ENCODE results near the gene UCP3. TPM values are rescaled to one million over a fixed set of nuclear protein-coding genes. Genes with fewer than 3 reads are reported as not detected.

UCP3 gene
- total and polyA plus RNA-seq, 10 of the 15 experiments (the other 5 are each of a cell fraction or from before 2014, with no cell fraction given), result 0.02 to 1.9 (median 0.94) TPM

DNA sequence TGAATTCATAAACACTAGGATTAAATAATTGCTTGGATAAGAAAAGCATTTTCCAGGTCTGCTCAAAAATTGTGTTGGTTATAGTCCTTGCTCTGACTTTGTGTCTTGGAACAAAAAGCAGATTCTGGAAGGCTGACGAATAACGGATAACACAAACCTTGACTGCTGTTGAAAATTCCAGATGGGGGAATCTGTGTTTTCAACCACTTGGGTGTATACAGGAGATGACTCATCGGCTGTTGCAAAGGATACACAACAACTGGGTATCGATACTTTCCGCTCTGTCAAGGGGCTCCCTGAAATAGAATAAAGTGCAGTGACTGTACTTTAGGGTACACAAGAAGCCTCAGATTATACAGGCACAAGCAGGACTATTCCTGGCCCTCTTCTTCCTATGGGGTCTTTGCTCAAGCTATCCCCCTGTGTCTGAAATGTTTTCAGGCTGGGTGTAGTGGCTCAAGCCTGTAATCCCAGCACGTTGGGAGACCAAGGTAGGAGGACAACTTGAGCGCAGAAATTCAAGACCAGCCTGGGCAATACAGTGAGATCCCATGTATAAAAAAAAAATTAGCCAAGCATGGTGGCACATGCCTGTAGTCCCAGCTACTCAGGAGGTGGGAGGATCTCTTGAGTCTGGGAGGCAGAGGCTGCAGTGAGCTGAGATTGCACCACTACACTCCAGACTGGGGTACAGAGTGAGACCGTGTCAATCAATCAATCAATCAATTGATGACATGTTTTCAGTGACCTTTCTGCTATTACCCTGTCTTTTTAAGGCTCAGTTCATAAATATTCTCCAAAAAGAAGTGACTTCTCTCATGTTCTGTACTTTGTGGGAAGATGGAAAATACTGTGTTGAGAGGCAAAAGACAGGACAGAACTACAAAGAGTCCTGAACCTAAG, 48.6 kb upstream of the UCP3 start (continued):
- TF ChIP-seq, protein P1, sequence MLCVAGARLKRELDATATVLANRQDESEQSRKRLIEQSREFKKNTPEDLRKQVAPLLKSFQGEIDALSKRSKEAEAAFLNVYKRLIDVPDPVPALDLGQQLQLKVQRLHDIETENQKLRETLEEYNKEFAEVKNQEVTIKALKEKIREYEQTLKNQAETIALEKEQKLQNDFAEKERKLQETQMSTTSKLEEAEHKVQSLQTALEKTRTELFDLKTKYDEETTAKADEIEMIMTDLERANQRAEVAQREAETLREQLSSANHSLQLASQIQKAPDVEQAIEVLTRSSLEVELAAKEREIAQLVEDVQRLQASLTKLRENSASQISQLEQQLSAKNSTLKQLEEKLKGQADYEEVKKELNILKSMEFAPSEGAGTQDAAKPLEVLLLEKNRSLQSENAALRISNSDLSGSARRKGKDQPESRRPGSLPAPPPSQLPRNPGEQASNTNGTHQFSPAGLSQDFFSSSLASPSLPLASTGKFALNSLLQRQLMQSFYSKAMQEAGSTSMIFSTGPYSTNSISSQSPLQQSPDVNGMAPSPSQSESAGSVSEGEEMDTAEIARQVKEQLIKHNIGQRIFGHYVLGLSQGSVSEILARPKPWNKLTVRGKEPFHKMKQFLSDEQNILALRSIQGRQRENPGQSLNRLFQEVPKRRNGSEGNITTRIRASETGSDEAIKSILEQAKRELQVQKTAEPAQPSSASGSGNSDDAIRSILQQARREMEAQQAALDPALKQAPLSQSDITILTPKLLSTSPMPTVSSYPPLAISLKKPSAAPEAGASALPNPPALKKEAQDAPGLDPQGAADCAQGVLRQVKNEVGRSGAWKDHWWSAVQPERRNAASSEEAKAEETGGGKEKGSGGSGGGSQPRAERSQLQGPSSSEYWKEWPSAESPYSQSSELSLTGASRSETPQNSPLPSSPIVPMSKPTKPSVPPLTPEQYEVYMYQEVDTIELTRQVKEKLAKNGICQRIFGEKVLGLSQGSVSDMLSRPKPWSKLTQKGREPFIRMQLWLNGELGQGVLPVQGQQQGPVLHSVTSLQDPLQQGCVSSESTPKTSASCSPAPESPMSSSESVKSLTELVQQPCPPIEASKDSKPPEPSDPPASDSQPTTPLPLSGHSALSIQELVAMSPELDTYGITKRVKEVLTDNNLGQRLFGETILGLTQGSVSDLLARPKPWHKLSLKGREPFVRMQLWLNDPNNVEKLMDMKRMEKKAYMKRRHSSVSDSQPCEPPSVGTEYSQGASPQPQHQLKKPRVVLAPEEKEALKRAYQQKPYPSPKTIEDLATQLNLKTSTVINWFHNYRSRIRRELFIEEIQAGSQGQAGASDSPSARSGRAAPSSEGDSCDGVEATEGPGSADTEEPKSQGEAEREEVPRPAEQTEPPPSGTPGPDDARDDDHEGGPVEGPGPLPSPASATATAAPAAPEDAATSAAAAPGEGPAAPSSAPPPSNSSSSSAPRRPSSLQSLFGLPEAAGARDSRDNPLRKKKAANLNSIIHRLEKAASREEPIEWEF (IDR thresholded peaks at IDR 0.05; ENCODE audit: insufficient replicate concordance, low read depth, low read length), result no peak
- no peak for TF ChIP-seq SRF (IDR thresholded peaks at IDR 0.05; ENCODE audit: low read depth in 2 of 2, low read length in 2 of 2)

DNA sequence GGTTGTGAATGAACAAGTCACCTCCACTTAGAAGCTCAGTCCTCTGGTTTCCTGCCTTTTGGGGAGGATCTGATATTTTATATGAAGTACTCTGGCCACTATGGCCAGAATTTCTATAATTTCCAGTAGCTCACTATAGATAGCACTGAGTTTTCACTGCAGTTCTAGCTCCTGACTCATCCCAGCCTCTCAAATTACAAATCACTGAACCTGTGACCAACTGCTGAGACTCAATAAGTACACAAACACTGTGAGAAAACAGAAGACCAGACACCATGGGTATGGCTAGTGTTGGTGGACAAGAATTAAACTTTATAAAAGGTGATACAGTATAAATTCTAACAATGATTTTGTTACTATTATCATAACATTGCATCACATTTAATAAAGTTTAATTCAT, 47.1 kb upstream of the UCP3 start:
- Histone ChIP-seq H3K9ac (ENCODE audit: control insufficient read depth, insufficient read depth, low read length) (no peak overlapping the region), H3K9me3 (replicated peaks; ENCODE audit: control insufficient read depth, insufficient read depth, low read length) (peaks cover 2% of the 10 kb centered on the region; the same call in 1 of the 3 replicates), H3K4me3 (no peak overlapping the region), H3K27ac (ENCODE audit: control insufficient read depth, insufficient read depth) (no peak overlapping the region), H3K4me2 (ENCODE audit: control insufficient read depth, insufficient read depth) (no peak overlapping the region), H3K36me3 (ENCODE audit: control insufficient read depth in 2 of 2, insufficient read depth in 2 of 2, low read length in 1 of 2) (peaks cover 0 to 7% of the 10 kb centered on the region in 2 experiments; a peak in 1 of 4 replicates), H3K4me1 (ENCODE audit: control insufficient read depth, insufficient read depth, low read length) (no peaks in the 10 kb centered on the region), H3K79me2 (ENCODE audit: control insufficient read depth, insufficient read depth, low read length) (no peaks in the 10 kb centered on the region), H4K20me1 (ENCODE audit: control insufficient read depth, insufficient read depth) (no peaks in the 10 kb centered on the region), H3K27me3 (replicated peaks in 1 of 2; ENCODE audit: control insufficient read depth in 2 of 2, insufficient read depth in 2 of 2, low read length in 1 of 2) (no peaks in the 10 kb centered on the region), H2AFZ (ENCODE audit: control insufficient read depth, low read depth, low read length) (no peak overlapping the region)
- POLR2A ChIA-PET, result no interaction called here
- SMC1A ChIA-PET (ENCODE audit: uncharacterized antibody, unreplicated experiment), result interaction anchor here (0.9 to 2.2 kb wide), 3 partner anchors 9 to 75 kb away, joined by 3 to 7 read pairs (median 3); no protein-coding TSS in a partner anchor
- DNase-seq (ENCODE audit: low read depth, low spot score) (no peak), FAIRE-seq (no peak), ATAC-seq (no peak)
- BruUV-seq (replicated peaks), result no TSS peak
- RAD21 ChIA-PET (ENCODE audit: unreplicated experiment), result no interaction called here
- TF ChIP-seq, protein P2, sequence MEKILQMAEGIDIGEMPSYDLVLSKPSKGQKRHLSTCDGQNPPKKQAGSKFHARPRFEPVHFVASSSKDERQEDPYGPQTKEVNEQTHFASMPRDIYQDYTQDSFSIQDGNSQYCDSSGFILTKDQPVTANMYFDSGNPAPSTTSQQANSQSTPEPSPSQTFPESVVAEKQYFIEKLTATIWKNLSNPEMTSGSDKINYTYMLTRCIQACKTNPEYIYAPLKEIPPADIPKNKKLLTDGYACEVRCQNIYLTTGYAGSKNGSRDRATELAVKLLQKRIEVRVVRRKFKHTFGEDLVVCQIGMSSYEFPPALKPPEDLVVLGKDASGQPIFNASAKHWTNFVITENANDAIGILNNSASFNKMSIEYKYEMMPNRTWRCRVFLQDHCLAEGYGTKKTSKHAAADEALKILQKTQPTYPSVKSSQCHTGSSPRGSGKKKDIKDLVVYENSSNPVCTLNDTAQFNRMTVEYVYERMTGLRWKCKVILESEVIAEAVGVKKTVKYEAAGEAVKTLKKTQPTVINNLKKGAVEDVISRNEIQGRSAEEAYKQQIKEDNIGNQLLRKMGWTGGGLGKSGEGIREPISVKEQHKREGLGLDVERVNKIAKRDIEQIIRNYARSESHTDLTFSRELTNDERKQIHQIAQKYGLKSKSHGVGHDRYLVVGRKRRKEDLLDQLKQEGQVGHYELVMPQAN (conservative IDR thresholded peaks at IDR 0.05), result no peak
- TF ChIP-seq SIN3A (IDR thresholded peaks at IDR 0.05; ENCODE audit: low read depth, low read length), result no peak
- TF ChIP-seq, protein P3, sequence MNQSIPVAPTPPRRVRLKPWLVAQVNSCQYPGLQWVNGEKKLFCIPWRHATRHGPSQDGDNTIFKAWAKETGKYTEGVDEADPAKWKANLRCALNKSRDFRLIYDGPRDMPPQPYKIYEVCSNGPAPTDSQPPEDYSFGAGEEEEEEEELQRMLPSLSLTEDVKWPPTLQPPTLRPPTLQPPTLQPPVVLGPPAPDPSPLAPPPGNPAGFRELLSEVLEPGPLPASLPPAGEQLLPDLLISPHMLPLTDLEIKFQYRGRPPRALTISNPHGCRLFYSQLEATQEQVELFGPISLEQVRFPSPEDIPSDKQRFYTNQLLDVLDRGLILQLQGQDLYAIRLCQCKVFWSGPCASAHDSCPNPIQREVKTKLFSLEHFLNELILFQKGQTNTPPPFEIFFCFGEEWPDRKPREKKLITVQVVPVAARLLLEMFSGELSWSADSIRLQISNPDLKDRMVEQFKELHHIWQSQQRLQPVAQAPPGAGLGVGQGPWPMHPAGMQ (IDR thresholded peaks at IDR 0.05; ENCODE audit: borderline replicate concordance), result no peak
- TF ChIP-seq, protein P4, sequence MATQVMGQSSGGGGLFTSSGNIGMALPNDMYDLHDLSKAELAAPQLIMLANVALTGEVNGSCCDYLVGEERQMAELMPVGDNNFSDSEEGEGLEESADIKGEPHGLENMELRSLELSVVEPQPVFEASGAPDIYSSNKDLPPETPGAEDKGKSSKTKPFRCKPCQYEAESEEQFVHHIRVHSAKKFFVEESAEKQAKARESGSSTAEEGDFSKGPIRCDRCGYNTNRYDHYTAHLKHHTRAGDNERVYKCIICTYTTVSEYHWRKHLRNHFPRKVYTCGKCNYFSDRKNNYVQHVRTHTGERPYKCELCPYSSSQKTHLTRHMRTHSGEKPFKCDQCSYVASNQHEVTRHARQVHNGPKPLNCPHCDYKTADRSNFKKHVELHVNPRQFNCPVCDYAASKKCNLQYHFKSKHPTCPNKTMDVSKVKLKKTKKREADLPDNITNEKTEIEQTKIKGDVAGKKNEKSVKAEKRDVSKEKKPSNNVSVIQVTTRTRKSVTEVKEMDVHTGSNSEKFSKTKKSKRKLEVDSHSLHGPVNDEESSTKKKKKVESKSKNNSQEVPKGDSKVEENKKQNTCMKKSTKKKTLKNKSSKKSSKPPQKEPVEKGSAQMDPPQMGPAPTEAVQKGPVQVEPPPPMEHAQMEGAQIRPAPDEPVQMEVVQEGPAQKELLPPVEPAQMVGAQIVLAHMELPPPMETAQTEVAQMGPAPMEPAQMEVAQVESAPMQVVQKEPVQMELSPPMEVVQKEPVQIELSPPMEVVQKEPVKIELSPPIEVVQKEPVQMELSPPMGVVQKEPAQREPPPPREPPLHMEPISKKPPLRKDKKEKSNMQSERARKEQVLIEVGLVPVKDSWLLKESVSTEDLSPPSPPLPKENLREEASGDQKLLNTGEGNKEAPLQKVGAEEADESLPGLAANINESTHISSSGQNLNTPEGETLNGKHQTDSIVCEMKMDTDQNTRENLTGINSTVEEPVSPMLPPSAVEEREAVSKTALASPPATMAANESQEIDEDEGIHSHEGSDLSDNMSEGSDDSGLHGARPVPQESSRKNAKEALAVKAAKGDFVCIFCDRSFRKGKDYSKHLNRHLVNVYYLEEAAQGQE (IDR thresholded peaks at IDR 0.05; ENCODE audit: low read depth, low read length), result no peak
- CTCF ChIA-PET, result interaction anchor here (0.9 kb wide), 1 partner anchor 76 kb away, joined by 3 read pairs; no protein-coding TSS in a partner anchor
- intact Hi-C loops (cut with micrococcal nuclease; ENCODE audit: unreplicated experiment) (no loop called here), in situ Hi-C loops (cut with MboI) (no loop called here)

All from GM12878 (cell line).